Mesothelial cell of epicardium (in vitro differentiated cells): ENCODE measurements around the gene ZC3H10. TPM values are rescaled to one million over a fixed set of nuclear protein-coding genes. Genes with fewer than 3 reads are reported as not detected.
"Not testable (repeated sequence)": the region's sequence is repeated elsewhere in the genome, so short reads cannot be mapped to it uniquely, and the experiment has no call there.

Experiments used
- DNase-seq, 2 experiments: peaks; one replicate each; pipeline ENCODE4 v3.0.0; 2021; ENCODE audit warnings: low spot score in 2 of 2; ENCODE audit not compliant: unreplicated experiment in 2 of 2
- H3K27ac Mint-ChIP-seq: 2 replicates; pipeline ENCODE4 v1.8.0; 2021; ENCODE audit warnings: mixed read lengths
- H3K27me3 Mint-ChIP-seq: 2 replicates; pipeline ENCODE4 v1.8.0; 2021; ENCODE audit warnings: low read depth, mixed read lengths
- H3K36me3 Mint-ChIP-seq: 2 replicates; pipeline ENCODE4 v1.8.0; 2021; ENCODE audit warnings: mixed read lengths
- H3K4me1 Mint-ChIP-seq: 2 replicates; pipeline ENCODE4 v1.8.0; 2021; ENCODE audit warnings: mixed read lengths
- H3K4me3 Mint-ChIP-seq: 2 replicates; pipeline ENCODE4 v1.8.0; 2021; ENCODE audit warnings: mild to moderate bottlenecking, moderate library complexity, mixed read lengths
- H3K9me3 Mint-ChIP-seq: 2 replicates; pipeline ENCODE4 v1.8.0; 2021; ENCODE audit warnings: mixed read lengths
- total RNA-seq: library from RNA; stranded (reverse); gene quantifications from 3 replicates; pipeline ENCODE4 v1.2.1, GENCODE V29; 2021
- TF ChIP-seq, protein P1 (sequence below): fragments of 200-600 bp; sonication (generic); IDR thresholded peaks from one replicate; pipeline ENCODE4 v1.5.0; 2021; ENCODE audit warnings: antibody characterized with exemption; ENCODE audit not compliant: unreplicated experiment

The ZC3H10 gene
- total RNA-seq, 1 donor from 2014 or later: 7.8 TPM

GRCh38 chr12:56114084-56114483 is 4.0 kb upstream of the ZC3H10 start:
- peaks cover 16% of the 10 kb centered on the region for H3K4me1 Mint-ChIP-seq
- peak overlapping the region; percentile 32 for H3K27ac Mint-ChIP-seq
- peaks cover 32% of the 10 kb centered on the region for H3K36me3 Mint-ChIP-seq
- H3K27me3 Mint-ChIP-seq: no peaks in the 10 kb centered on the region
- TF ChIP-seq, protein P1, sequence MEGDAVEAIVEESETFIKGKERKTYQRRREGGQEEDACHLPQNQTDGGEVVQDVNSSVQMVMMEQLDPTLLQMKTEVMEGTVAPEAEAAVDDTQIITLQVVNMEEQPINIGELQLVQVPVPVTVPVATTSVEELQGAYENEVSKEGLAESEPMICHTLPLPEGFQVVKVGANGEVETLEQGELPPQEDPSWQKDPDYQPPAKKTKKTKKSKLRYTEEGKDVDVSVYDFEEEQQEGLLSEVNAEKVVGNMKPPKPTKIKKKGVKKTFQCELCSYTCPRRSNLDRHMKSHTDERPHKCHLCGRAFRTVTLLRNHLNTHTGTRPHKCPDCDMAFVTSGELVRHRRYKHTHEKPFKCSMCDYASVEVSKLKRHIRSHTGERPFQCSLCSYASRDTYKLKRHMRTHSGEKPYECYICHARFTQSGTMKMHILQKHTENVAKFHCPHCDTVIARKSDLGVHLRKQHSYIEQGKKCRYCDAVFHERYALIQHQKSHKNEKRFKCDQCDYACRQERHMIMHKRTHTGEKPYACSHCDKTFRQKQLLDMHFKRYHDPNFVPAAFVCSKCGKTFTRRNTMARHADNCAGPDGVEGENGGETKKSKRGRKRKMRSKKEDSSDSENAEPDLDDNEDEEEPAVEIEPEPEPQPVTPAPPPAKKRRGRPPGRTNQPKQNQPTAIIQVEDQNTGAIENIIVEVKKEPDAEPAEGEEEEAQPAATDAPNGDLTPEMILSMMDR: no peak
- no peak for DNase-seq
- H3K9me3 Mint-ChIP-seq: no peaks in the 10 kb centered on the region
- peak overlapping the region; percentile 7 for H3K4me3 Mint-ChIP-seq

DNA sequence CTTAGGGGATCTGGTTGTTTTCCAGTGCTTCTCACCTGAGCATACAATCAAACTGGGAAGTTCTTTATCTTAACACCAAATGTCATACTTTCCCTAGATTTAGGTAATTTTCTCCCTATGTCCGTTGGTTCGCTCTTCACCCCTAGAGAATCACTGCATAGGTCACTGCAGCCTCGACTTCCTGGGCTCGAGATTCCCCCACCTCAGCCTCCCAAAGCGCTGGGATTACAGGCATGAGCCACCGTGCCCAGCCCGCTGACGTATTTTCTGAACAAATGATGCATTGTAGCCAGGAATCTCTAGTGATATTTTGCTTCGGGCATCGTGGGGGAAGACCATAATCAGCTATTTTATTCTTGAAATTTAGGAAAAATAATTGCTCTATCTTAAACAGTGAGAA is 2.7 kb upstream of the ZC3H10 start:
- peak overlapping the region; percentile 100 for H3K27ac Mint-ChIP-seq
- no peaks in the 10 kb centered on the region for H3K27me3 Mint-ChIP-seq
- H3K9me3 Mint-ChIP-seq: no peaks in the 10 kb centered on the region
- TF ChIP-seq, protein P1: no peak
- DNase-seq: no peak
- H3K4me3 Mint-ChIP-seq: peak overlapping the region; percentile 99
- peaks cover 28% of the 10 kb centered on the region for H3K4me1 Mint-ChIP-seq
- peaks cover 26% of the 10 kb centered on the region for H3K36me3 Mint-ChIP-seq

DNA sequence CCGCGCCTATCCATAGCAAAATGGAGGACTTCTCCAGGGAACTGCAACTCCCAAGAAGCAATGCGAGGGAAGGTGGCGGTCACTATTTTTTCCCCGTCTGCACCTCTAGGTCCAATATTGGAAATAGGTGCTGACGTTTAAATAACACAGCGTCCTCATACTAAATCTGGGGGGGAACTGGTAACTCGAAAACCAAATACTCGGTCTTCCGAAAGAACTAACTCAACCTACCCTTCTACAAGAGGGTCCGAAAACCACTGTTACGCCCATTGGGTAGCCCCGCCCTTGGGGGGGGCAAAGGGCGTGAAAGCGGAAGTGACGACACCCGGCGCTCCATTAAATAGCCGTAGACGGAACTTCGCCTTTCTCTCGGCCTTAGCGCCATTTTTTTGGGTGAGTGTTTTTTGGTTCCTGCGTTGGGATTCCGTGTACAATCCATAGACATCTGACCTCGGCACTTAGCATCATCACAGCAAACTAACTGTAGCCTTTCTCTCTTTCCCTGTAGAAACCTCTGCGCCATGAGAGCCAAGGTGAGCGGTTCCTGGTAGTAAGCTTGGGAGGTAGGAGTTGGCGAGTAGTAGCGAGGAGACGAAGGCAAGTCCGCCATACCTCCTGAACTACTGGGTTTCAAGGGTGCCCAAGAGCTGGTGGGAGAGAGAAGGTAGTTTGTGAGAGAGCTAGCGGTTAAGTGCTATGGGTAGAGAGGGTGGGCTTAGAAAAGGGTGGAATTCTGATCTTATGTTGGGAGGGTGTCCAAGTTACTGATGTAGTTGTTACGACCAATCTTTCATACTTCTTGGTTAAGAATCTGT is 1.6 kb upstream of the ZC3H10 start, which contains the start of gene RPL41:
RPL41 (plus strand) TSS at position 367 of the 815 bp plus-strand sequence.
- no peaks in the 10 kb centered on the region for H3K27me3 Mint-ChIP-seq
- peaks cover 14% of the 10 kb centered on the region for H3K36me3 Mint-ChIP-seq
- H3K9me3 Mint-ChIP-seq: no peaks in the 10 kb centered on the region
- TF ChIP-seq, protein P1: no peak
- H3K4me3 Mint-ChIP-seq: peak within 1 kb of the TSS; percentile 99
- peak; percentile 85 to 97 for DNase-seq
- peak within 1 kb of the TSS; percentile 100 for H3K27ac Mint-ChIP-seq
- H3K4me1 Mint-ChIP-seq: peaks cover 28% of the 10 kb centered on the region

- H3K4me3 Mint-ChIP-seq: peak overlapping the region; percentile 99
- peaks cover 14% of the 10 kb centered on the region for H3K36me3 Mint-ChIP-seq
- H3K4me1 Mint-ChIP-seq: peaks cover 28% of the 10 kb centered on the region
- not testable (repeated sequence) for DNase-seq, H3K27me3 Mint-ChIP-seq, H3K9me3 Mint-ChIP-seq
- peak overlapping the region; percentile 100 for H3K27ac Mint-ChIP-seq
Measured at GRCh38 chr12:56117082-56117706, 872 bp upstream of the ZC3H10 start.

DNA sequence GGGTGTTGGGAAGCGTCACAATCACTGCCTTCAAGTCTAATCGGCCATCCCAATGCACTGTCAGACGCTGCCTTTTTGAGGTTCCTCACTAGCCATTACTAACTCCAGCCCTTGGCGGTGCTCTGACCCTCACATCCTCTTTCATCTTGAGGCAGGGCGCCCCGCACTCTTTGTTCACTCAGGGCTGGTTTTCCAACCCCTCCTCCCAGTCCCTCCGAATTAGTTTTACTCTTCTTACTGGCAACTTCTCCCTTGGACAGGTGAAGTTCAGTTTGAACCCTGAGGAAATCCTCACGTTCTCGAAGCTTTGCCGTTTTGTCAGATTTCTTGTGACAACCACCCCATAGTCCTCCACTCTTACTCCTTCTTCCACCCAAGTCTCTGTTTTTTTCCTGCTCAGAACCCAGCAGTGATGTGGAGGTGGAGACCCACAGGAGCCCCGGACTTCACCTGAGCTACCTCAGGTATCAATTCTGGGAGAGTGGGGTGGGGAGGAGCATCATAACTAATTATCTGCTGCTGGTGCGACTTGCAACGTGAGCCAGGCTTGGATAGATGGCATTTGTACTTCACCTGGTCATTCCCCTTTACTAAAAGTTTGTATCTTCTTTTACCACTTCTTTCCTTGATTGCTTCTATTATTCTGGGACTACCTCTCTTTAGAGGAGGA is 757 bp downstream of the ZC3H10 start:
- no peaks in the 10 kb centered on the region for H3K27me3 Mint-ChIP-seq
- no peak for DNase-seq
- peak overlapping the region; percentile 100 for H3K27ac Mint-ChIP-seq
- TF ChIP-seq, protein P1: no peak
- peaks cover 2% of the 10 kb centered on the region for H3K36me3 Mint-ChIP-seq
- H3K4me1 Mint-ChIP-seq: peaks cover 28% of the 10 kb centered on the region
- no peaks in the 10 kb centered on the region for H3K9me3 Mint-ChIP-seq
- peak overlapping the region; percentile 99 for H3K4me3 Mint-ChIP-seq
